Measurements from ENCODE around the gene TTLL1. TPM values are rescaled to one million over a fixed set of nuclear protein-coding genes. Genes with fewer than 3 reads are reported as not detected.

The TTLL1 gene
- total RNA-seq, 1 donor from 2014 or later = 9.4 TPM

GRCh38 chr22:43008921-43009320 lies 80.3 kb downstream of the TTLL1 start:
- peaks cover 11% of the 10 kb centered on the region for H3F3A ChIP-seq (ENCODE audit: low read depth)
- H3K27ac ChIP-seq = no peak overlapping the region
- H3K79me2 ChIP-seq (ENCODE audit: low read depth) = peaks cover 100% of the 10 kb centered on the region
- Mint-ChIP-seq H3K9me3 (no peaks in the 10 kb centered on the region), H3K4me3 (no peak overlapping the region), H3K27ac (no peak overlapping the region), H3K4me1 (peaks cover 43% of the 10 kb centered on the region), H3K36me3 (no peaks in the 10 kb centered on the region), H3K27me3 (ENCODE audit: insufficient read depth, low read depth) (no peaks in the 10 kb centered on the region)
- H4K20me1 ChIP-seq (ENCODE audit: low read depth) = peaks cover 87% of the 10 kb centered on the region
- no peak for TF ChIP-seq EZH2 (IDR thresholded peaks at IDR 0.05)
- TF ChIP-seq CTCF (IDR thresholded peaks at IDR 0.05) = no peak
- no peak for TF ChIP-seq EZH2phosphoT487 (IDR thresholded peaks at IDR 0.05)
- no peak overlapping the region for H3K9ac ChIP-seq
- H3K4me3 ChIP-seq = no peak overlapping the region
- H3K36me3 ChIP-seq = no peaks in the 10 kb centered on the region
- no peak for DNase-seq (ENCODE audit: low spot score)
- H2AFZ ChIP-seq (replicated peaks) = no peak overlapping the region
- H3K9me3 ChIP-seq (ENCODE audit: low read depth) = no peaks in the 10 kb centered on the region
- H3K4me2 ChIP-seq = no peak overlapping the region
- H3K4me1 ChIP-seq = peaks cover 16% of the 10 kb centered on the region
- no peaks in the 10 kb centered on the region for H3K27me3 ChIP-seq

GRCh38 chr22:43008509-43008908 lies 80.7 kb downstream of the TTLL1 start:
- Histone ChIP-seq H3K79me2 (ENCODE audit: low read depth) (peaks cover 100% of the 10 kb centered on the region), H3F3A (ENCODE audit: low read depth) (peaks cover 7% of the 10 kb centered on the region), H3K27me3 (no peaks in the 10 kb centered on the region), H2AFZ (replicated peaks) (no peak overlapping the region), H3K27ac (no peak overlapping the region), H3K9me3 (ENCODE audit: low read depth) (no peaks in the 10 kb centered on the region), H3K9ac (no peak overlapping the region), H3K36me3 (no peaks in the 10 kb centered on the region), H3K4me1 (peaks cover 12% of the 10 kb centered on the region), H3K4me2 (no peak overlapping the region), H3K4me3 (no peak overlapping the region), H4K20me1 (ENCODE audit: low read depth) (peaks cover 86% of the 10 kb centered on the region)
- DNase-seq (ENCODE audit: low spot score) = no peak
- Mint-ChIP-seq H3K4me1 (peaks cover 39% of the 10 kb centered on the region), H3K36me3 (peaks cover 4% of the 10 kb centered on the region), H3K9me3 (peaks cover 3% of the 10 kb centered on the region), H3K27ac (no peak overlapping the region), H3K4me3 (no peak overlapping the region), H3K27me3 (ENCODE audit: insufficient read depth, low read depth) (no peaks in the 10 kb centered on the region)
- TF ChIP-seq CTCF (IDR thresholded peaks at IDR 0.05) (no peak), EZH2phosphoT487 (IDR thresholded peaks at IDR 0.05) (no peak), EZH2 (IDR thresholded peaks at IDR 0.05) (no peak)

GRCh38 chr22:43007519-43008102 lies 81.6 kb downstream of the TTLL1 start:
- Mint-ChIP-seq H3K27ac (no peak overlapping the region), H3K4me1 (peaks cover 32% of the 10 kb centered on the region), H3K27me3 (ENCODE audit: insufficient read depth, low read depth) (no peaks in the 10 kb centered on the region), H3K36me3 (peaks cover 4% of the 10 kb centered on the region), H3K9me3 (peaks cover 4% of the 10 kb centered on the region), H3K4me3 (no peak overlapping the region)
- H3K4me3 ChIP-seq = no peak overlapping the region
- no peak overlapping the region for H2AFZ ChIP-seq (replicated peaks)
- no peaks in the 10 kb centered on the region for H3K27me3 ChIP-seq
- H3K36me3 ChIP-seq = no peaks in the 10 kb centered on the region
- no peak overlapping the region for H3K27ac ChIP-seq
- peaks cover 100% of the 10 kb centered on the region for H3K79me2 ChIP-seq (ENCODE audit: low read depth)
- H4K20me1 ChIP-seq (ENCODE audit: low read depth) = peaks cover 81% of the 10 kb centered on the region
- H3F3A ChIP-seq (ENCODE audit: low read depth) = peaks cover 4% of the 10 kb centered on the region
- no peak for TF ChIP-seq EZH2 (IDR thresholded peaks at IDR 0.05)
- TF ChIP-seq CTCF (IDR thresholded peaks at IDR 0.05) = no peak
- no peak for TF ChIP-seq EZH2phosphoT487 (IDR thresholded peaks at IDR 0.05)
- no peaks in the 10 kb centered on the region for H3K9me3 ChIP-seq (ENCODE audit: low read depth)
- H3K9ac ChIP-seq = no peak overlapping the region
- H3K4me2 ChIP-seq = no peak overlapping the region
- peaks cover 10% of the 10 kb centered on the region for H3K4me1 ChIP-seq
- DNase-seq (ENCODE audit: low spot score) = no peak

All from neural progenitor cell (in vitro differentiated cells).